SKM-1 (cell line): ENCODE data around the gene TAF1C.
A peak's percentile ranks its signal among the peaks of the same experiment; 100 is the strongest.

Source experiments
- DNase-seq: peaks from one replicate; lab custom pipeline; 2025; ENCODE audit not compliant: unreplicated experiment; lab: John Stamatoyannopoulos, UW

TAF1C gene

DNA sequence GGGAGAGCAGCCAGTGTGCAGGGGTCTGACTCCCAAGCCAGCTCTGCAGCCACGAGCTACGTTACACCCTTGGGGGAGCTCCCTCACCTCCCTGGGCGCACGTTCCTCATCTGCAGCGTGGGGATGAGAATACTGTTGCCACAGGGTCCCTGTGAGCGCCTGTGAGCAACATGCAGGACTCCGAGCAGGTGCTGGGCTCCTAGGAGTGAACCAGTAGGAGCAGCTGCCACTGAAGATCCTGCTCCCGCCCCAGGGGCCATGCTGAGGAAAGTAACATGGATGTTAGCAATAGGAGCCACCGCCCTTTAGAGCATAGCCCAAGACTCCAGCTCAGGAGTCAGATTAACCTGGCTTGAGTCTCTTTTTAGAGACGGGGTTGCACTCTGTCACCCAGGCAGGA lies 25.8 kb downstream of the TAF1C start:
- no peak for DNase-seq

DNA sequence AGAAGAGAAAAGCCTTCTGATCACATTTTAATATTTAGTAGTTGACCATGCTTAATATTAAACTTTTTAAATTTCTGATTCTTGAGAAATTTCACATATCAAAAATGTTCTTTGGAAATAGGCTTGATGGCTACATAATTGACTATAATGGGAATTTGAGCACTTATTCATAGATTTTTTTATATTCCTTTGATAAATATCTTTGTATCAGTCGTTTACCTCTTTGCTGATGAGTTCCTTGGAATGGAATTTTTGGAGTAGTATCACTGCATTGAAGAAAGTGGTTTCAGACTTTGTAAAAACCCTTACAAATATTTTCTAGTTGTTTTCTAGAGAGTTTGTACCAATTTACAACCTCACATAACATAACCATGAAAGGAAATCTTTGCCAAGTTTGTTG lies 27.1 kb downstream of the TAF1C start:
- DNase-seq, result no peak

DNA sequence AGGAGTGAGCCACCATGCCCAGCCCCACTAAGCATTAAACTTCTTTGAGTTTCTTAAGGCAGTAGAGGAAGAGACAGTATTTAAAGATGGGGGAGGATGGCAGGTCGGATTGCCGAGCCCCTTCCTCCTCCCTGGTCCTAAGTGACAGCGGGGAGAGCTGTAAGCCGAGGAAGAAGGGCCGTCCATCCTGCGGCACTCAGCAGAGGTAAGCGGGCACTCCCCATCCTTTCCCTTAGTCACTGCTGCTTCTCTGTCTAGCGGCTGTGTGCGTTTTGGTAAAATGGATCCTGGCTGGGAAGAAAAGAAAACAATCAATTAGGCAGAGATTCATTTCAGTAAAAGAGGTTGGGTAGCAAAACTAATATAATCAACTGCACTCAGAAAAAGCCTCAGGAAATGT lies 27.9 kb downstream of the TAF1C start:
- DNase-seq, result no peak

DNA sequence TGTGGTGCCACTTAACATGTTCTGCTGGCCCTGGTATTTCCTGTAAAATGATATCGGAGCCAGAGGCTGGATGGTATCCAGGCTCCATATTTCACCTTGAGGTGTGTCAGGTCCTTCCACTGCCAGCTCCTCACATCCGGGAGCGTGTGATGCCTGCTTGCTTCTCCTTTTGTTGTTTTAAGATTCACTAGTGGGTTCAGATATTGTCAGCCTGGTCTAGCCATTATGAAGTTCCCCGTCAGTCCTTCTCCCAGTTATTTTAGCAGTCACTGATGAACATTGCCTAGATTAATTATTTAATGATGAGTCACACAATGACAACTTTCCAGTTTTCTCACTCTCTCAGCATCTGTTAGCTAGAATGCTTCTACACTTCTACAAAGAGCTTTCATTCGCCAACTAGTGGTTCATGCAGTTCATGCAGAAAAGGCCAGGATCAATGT lies 30.5 kb downstream of the TAF1C start:
- no peak for DNase-seq

DNA sequence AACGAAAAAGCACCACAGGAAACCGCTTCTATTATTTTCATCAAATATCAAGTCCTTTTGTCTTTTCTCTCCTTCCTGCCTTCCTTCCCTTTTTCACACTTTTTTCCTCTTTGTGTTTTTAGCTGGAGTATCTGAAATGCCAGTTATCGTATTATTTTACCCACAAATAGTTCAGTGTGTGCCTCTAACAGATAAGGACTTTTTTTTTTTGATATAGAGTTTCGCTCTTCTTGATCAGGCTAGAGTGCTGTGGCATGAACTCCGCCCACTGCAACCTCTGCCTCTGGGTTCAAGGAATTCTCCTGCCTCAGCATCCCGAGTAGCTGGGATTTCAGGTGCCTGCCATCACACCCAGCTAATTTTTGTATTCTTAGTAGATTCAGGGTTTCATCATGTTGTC lies 31.1 kb downstream of the TAF1C start:
- no peak for DNase-seq

DNA sequence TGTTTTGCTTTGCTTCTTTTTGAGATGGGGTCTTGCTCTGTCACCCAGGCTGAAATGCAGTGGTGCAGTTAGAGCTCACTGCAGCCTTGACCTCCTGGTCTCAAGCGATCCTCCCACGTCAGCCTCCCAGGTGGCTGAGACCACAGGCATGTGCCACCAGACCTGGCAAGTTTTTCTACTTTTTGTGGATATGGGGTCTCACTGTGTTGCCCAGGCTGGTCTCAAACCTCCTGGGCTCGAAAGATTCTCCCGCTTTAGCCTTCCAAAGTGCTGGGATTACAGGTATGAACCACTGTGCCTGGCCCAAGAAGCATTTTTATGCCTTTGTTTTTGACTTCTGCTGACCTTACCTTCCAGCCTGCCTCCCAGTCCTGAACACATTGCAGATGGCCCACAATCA lies 31.6 kb downstream of the TAF1C start:
- no peak for DNase-seq

DNA sequence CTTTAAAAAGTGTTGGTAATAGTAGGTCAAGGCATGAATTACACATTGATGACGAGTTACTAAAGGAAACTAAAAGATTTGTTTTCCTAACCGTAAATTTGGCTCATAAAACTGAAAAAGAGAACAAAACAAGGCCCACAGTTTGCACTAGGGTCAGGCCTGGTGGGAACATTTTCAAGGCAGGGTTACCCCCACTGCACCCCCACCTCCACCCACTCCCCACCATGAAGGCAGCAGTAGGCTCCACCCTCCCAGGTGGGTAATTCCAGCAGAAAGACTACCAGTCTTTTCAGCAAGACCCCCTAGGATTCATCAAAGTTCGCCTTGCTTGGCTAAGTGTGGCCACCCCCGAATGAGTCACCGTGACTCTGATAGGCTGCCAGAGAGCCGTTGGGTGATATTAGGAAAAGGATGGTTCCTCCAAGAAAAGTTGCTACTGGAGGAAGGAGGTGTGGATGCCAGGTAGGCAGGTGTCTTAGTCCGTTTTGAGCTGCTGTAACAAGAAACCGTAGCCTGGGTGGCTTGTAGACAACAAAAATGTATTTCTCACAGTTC lies 33.1 kb downstream of the TAF1C start:
- no peak for DNase-seq

DNA sequence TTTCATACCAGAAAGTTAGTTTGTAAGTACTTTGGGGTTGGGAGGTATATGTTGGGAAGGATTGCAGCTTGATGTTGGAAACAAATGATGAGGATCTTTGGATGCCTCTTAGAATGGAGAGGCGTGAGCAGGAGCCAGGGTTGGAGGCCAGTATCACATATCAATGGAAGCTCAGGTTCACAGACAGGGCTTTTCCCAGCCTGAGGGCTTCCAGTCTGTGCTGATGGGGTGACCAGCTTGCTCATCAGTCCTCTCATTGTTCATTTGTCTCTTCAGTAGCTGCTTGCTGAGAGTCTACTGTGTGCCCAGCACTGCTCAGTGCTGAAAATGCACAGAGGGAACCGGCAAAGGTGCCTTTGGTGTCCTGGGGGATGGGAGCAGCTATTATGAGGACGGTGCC lies 35.9 kb downstream of the TAF1C start:
- DNase-seq, result no peak

DNA sequence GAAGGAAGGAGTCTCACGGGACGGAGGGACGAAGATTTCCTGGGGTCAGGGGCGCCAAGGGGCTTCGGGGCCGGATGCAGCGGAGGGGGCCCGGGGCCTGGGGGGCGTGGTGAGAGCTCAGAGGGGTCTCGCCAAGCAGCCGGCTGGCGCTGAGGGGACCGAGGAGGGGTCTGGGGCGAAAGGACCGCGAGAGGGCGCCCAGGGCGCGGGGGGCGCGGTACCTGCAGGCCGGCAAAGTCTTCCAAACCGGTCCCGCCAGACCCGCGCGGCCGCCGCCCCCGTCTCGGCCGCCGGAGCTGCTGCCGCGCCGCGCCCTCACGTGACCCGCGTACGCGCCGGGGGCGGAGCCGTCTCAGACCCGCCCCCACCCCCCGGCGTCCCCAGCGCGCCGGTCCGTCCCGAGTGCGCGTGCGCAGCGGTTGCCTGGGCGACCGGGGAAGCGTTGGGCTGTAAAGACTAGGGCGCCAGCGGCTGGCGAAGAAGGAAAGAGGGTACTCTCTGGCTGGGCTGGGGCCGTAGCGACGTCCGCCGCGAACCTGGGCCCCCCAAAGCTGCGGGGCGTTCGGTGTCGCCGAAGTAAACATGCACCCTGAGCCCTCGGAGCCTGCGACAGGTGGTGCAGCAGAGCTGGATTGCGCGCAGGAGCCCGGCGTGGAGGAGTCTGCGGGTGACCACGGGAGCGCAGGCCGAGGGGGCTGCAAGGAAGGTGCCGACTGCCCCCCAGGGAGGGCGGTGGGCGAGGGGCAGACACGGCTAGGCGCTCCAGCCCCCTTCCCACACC lies 41.8 kb downstream of the TAF1C start, which contains the start of the genes DNAAF1 and HSDL1:
Gene DNAAF1, plus strand, starts transcription at position 450 of the 781 bp plus-strand sequence. Its CDS starts 133 bp downstream, at position 583.
Gene HSDL1, minus strand, starts transcription at position 319 of the 781 bp plus-strand sequence. CDS start 13,856 bp downstream, outside the sequence.
- DNase-seq, result peak; percentile 72

DNA sequence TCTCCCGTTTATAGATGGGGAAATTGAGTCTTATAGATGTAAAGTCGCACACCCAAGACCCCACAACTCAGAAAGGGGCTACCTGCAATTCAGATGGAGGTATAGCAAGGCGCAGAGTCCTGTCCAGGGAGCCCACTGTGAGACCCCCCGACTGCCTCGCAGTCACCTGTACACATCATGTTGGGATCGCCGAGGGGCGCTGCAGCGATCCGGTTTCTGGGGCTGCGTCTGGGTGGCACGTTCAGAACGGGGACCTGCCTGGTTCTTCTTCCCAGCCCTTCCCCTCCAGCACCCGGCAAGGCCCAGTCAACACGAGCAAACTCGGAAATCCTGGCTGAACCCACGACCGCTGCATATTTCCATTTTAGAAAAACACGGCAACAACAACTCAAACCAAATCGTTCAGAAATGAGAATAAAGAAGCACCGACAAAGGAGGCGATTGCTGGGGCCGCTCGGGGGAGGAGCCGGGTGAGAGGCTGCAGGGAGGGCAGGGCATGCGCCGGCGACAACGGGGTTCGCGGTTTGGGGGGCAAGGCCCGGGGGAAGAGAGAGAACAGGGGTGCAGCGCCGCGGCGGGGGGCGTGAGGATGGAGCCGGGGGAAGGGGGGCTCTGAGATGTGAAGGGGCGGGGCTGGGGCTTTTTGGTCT lies 42.5 kb downstream of the TAF1C start:
- no peak for DNase-seq

DNA sequence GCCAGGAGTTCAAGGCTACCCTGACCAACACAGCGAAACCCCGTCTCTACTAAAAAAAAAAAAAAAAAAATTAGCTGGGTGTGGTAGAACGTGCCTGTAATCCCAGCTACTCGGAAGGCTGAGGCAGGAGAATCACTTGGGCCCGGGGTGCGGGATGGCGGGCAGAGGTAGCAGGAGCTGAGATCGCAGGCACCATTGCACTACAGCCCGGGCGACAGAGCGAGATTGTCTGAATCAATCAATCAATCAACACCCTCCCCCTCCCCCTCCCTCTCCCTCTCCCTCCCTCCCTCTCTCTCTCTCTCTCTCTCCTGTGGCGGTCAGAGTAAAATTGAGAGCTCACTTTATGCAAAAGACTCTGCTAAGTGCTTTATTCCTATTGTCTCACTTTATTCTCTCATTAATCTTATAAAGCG lies 43.1 kb downstream of the TAF1C start:
- no peak for DNase-seq

DNA sequence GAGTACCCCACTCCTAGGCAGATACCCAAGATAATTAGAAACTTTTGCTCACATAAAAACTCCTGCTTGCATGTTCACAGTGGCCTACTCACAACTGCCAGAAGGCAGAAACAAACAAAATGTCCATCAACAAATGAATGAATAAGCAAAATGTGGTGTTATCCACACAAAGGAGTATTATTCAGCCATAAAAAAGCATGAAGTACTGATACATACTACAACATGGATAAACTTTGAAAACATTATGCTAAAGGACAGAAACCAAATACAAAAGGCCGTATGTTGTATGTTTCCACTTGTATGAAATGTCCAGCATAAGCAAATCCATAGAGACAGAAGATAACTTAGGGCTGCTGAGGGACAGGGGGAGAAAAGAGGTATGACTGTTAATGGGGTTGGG lies 43.8 kb downstream of the TAF1C start:
- DNase-seq, result no peak

DNA sequence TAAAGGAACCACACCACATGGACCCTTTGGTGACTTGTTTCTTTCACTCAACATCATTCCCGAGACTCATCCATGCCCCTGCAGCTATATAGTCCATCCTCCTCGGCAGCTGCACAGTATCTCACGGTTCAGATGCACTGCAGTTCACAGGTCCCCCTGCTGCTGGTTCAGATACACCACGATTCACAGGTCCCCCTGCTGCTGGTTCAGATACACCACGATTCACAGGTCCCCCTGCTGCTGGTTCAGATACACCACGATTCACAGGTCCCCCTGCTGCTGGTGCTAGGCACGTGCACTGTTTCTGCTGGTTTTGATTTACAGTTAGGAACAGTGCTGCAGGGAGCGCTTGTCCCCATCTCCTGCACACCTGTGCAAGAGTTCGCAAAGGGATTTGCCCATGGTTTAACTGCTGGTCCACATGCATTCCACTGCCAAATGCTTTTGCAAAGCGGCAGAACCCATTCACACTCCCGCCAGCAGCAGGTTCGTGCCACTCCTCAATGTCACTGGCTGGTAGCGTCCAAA lies 45.6 kb downstream of the TAF1C start:
- no peak for DNase-seq

DNA sequence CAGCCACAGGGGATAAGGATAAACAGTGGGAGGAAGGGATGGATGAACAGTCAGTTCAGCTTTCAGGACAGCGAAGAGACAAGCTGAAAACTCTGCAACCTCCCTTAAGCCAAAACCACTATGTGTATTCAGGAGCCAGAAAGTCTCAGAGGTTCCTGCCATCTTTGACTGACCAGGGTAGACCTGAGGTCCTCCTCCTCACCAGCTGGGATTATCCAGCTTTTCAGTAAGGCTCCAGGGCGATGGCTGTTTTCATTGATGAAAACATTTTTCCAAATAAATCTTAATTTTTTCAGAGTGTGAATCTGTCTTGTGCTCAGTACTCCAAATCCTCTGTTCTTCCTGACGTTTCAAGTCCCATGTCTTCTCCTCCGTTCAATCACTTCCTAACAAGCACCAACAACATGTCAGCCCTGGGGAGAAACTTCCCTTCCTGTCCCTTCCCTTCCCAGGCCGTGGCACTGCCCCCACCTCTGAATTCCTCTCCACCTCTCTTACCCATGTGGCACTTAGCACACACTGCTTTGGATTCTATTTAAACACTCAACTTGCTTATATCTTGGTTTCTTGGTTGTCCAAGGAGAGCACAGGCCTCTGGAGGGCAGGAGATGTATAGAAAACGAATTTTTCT lies 47.1 kb downstream of the TAF1C start:
- DNase-seq, result no peak

DNA sequence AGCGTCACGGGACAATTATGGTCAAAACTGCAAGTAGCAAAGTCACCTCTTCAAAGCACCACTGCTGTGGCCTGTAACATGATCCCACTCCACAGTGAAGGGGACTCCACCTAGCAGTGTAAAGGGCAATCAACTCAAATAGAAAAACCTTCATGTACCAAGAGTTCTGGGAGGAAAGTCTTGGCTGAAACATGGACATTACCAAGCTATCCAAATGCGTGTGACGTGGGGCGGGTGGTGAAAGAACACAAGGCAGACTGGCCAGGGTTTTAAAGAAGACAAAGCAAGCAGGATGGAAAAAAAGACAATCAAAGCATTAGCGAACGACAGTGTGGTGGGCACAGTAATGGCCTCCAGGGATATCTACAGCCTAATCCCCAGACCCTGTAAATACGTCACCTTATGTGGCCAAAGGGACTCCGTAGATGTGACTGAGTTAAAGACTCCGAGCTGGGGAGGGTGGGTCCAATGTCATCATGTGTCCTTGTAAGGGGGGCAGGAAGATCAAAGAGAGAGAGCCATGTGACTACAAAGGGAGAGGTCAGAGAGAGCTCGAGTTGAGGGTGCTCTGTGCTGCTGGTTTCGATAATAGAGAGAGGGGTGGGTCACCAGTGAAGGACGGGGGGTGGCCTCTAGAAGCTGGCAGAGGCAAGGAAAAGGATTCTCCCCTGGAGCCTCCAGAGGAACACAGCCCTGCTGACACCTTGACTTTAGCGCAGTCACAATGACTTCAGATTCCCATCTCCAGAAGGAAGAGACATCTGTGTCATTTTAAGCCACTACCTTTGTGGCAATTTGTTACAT lies 47.8 kb downstream of the TAF1C start:
- DNase-seq, result no peak

DNA sequence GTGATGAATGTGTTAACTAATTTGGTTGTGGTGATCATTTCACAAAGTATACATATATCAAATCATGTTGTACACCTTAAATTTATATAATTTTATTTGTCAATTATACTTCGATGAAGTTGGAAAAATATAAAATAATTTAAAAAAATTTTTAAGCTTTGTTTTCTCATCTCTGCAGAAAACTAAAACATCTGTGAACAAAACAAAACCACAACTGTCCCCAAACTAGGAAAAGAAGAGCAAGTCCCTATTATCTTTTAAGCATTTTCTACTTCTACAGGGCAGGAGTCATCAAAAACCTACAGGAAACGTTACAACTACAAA lies 48.4 kb downstream of the TAF1C start:
- no peak for DNase-seq

DNA sequence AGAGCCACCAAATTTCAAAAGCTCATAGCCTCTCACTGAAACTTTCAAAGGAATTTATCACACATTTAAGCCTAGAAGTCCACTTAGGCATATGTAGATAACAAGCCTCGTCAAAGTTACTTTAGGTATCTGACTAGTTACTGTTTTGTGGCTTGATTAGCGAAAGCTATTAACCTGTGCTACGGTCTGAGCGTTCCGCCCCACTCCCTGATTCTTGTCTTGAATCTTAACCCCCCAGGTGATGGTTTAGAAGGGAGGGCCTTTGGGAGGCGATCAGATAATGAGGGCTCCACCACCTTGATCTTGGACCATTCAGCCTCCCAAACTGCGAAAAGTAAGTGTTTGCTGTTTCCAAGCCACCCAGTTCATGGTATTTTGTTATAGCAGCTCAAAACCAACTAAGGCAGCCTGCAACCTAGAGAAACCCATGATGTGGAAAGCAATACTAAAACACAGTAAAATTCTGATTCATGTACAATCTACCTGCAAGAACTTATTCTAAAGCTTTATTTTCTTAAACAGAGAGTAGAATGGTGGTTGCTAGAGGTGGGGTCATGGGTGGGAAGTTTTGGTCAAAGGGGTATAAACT lies 49.0 kb downstream of the TAF1C start:
- DNase-seq, result no peak

DNA sequence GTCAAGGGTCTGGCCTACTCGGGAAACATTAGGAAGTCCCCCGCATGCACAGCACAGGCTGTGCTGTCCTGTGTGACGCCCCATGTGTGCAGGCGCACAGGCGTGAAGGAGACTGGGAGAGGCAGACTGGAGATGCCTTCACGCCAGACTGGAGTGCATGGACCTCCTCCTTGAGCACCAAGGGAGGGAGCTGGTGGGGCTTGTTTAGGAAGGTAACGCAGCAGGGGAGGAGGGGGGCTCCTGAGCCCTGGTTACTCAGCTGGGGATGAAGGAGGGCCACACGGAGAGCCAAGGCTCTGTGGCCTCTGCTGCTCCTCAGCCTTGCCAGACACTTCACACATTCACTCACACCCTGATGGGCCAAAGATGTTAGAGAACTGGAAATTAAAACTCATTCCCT lies 49.6 kb downstream of the TAF1C start:
- no peak for DNase-seq

DNA sequence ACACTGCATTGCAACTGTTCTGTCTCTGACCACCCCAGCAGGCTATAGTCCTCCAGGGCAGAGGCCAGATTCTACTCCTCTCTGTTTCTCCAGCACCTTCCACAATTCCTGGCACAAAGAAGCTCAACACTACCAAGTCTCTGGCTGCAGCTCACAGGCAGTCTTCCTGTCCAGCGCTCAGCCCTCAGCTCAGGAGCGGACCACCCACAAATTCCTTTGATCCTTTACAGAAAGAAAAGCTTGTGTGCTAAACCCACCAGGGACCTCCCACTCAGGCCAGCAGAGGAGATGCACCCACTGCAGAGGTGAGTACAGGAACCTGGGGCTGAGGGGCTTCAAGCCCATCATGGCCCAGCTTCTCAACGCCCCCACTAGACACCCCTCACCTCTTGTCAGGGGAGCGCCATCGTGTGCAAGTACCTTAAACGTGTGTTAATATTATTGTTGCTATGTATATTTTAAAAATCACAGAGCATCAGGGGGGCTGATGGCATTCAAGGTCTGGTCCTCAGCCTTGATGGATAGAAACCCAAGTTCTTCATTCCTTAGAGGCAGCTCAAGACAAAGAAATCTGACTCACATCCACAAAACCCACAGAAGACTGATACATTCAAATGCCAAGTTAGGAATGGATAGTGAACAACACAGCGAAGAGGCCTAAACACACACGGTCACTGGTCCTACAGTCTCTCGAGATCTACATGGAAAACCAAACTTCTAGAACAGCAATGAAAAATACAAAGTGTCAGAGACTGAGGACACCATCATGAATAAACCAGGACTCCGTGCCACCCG lies 50.3 kb downstream of the TAF1C start:
- no peak for DNase-seq
